Immature natural killer cell (primary cell): Measurements from ENCODE around the gene MAPK8IP3. TPM values are rescaled to one million over a fixed set of nuclear protein-coding genes. Genes with fewer than 3 reads are reported as not detected.

ENCODE experiments used
- DNase-seq, 3 donors: peaks; one replicate each; pipeline ENCODE4 v3.0.0; 2022; ENCODE audit warnings: mixed read lengths in 1 of 3
- H3K27ac Mint-ChIP-seq, 6 donors: one replicate each; pipeline ENCODE4 v1.8.0; 2020; ENCODE audit warnings: mixed read lengths in 6 of 6, mild to moderate bottlenecking in 5 of 6, inconsistent platforms in 4 of 6, moderate library complexity in 3 of 6
- H3K27me3 Mint-ChIP-seq, 3 donors: one replicate each; pipeline ENCODE4 v1.8.0; 2020 to 2021; ENCODE audit warnings: low read depth in 3 of 3, mild to moderate bottlenecking in 3 of 3, mixed read lengths in 3 of 3, moderate library complexity in 3 of 3, inconsistent platforms in 1 of 3
- H3K36me3 Mint-ChIP-seq, 3 donors: one replicate each; pipeline ENCODE4 v1.8.0; 2020; ENCODE audit warnings: mixed read lengths in 3 of 3, inconsistent platforms in 2 of 3, mild to moderate bottlenecking in 2 of 3
- H3K4me1 Mint-ChIP-seq, 2 donors: one replicate each; pipeline ENCODE4 v1.8.0; 2020; ENCODE audit warnings: inconsistent platforms in 2 of 2, mild to moderate bottlenecking in 2 of 2, mixed read lengths in 2 of 2, moderate library complexity in 1 of 2
- H3K4me3 Mint-ChIP-seq, 5 donors: one replicate each; pipeline ENCODE4 v1.8.0; 2020; ENCODE audit warnings: mild to moderate bottlenecking in 5 of 5, mixed read lengths in 5 of 5, inconsistent platforms in 3 of 5, moderate library complexity in 3 of 5
- H3K9me3 Mint-ChIP-seq, 6 donors: one replicate each; pipeline ENCODE4 v1.8.0; 2020; ENCODE audit warnings: mild to moderate bottlenecking in 6 of 6, mixed read lengths in 6 of 6, inconsistent platforms in 4 of 6, moderate library complexity in 3 of 6
- polyA plus RNA-seq, 3 donors: library from polyadenylated mRNA; unstranded; fragments of 300-500 nt; fragmentation: Illumina TruSeq; gene quantifications; one replicate each; pipeline ENCODE4 v1.2.3, GENCODE V29; 2021

MAPK8IP3 gene, protein sequence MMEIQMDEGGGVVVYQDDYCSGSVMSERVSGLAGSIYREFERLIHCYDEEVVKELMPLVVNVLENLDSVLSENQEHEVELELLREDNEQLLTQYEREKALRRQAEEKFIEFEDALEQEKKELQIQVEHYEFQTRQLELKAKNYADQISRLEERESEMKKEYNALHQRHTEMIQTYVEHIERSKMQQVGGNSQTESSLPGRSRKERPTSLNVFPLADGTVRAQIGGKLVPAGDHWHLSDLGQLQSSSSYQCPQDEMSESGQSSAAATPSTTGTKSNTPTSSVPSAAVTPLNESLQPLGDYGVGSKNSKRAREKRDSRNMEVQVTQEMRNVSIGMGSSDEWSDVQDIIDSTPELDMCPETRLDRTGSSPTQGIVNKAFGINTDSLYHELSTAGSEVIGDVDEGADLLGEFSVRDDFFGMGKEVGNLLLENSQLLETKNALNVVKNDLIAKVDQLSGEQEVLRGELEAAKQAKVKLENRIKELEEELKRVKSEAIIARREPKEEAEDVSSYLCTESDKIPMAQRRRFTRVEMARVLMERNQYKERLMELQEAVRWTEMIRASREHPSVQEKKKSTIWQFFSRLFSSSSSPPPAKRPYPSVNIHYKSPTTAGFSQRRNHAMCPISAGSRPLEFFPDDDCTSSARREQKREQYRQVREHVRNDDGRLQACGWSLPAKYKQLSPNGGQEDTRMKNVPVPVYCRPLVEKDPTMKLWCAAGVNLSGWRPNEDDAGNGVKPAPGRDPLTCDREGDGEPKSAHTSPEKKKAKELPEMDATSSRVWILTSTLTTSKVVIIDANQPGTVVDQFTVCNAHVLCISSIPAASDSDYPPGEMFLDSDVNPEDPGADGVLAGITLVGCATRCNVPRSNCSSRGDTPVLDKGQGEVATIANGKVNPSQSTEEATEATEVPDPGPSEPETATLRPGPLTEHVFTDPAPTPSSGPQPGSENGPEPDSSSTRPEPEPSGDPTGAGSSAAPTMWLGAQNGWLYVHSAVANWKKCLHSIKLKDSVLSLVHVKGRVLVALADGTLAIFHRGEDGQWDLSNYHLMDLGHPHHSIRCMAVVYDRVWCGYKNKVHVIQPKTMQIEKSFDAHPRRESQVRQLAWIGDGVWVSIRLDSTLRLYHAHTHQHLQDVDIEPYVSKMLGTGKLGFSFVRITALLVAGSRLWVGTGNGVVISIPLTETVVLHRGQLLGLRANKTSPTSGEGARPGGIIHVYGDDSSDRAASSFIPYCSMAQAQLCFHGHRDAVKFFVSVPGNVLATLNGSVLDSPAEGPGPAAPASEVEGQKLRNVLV (N-terminal part only)
- polyA plus RNA-seq: 1 to 10 TPM in 1 of 3 donors, under 1 TPM in 2; 0.55 to 3.8 (median 0.57) TPM

DNA sequence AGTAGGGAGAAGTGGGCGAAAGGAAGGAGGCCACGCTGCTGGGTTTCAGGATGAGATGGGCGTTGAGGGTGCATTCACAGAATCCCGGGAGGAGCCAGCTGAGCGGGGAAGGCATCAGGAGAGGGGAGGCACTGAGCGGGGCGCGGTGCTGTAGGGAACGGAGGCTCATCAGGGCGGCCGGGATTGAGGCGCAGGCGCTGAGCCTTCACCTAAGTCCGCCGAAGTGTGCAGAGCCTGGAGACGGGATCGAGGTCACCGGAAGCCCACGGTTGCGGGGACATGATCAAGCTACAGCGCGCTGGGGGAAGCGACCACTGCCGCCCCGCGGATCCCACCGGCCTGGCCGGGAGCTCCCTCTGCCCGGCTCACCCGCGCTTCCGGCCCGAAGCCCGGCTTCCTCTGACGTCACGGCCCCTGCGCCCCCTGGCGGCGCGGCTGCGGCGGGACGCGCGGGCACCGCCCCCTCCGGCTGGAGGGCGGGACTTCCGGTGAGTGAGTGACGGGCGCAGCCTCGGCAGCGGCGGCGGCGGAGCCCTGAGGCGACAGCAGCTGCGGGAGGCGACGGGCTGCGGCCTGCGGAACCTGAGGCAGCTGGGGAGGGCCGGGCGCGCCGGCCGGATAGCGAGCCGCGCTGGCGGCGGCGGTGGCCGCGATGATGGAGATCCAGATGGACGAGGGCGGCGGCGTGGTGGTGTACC lies at the start of gene MAPK8IP3:
Gene MAPK8IP3, plus strand, starts transcription at position 508 of the 698 bp plus-strand sequence. Its CDS starts 145 bp downstream, at position 653.
- Mint-ChIP-seq H3K4me3 (peak within 1 kb of the TSS; percentile 96 to 100 (median 99)), H3K9me3 (peaks cover 0 to 1% (median 0%) of the 10 kb centered on the region in 6 donors), H3K4me1 (peaks cover 41 to 47% of the 10 kb centered on the region in 2 donors), H3K36me3 (peaks cover 0 to 4% (median 0%) of the 10 kb centered on the region in 3 donors), H3K27ac (peak within 1 kb of the TSS; percentile 97 to 99 (median 97)), H3K27me3 (peaks cover 6 to 20% (median 15%) of the 10 kb centered on the region in 3 donors)
- peak; percentile 98 to 99 (median 98) for DNase-seq

DNA sequence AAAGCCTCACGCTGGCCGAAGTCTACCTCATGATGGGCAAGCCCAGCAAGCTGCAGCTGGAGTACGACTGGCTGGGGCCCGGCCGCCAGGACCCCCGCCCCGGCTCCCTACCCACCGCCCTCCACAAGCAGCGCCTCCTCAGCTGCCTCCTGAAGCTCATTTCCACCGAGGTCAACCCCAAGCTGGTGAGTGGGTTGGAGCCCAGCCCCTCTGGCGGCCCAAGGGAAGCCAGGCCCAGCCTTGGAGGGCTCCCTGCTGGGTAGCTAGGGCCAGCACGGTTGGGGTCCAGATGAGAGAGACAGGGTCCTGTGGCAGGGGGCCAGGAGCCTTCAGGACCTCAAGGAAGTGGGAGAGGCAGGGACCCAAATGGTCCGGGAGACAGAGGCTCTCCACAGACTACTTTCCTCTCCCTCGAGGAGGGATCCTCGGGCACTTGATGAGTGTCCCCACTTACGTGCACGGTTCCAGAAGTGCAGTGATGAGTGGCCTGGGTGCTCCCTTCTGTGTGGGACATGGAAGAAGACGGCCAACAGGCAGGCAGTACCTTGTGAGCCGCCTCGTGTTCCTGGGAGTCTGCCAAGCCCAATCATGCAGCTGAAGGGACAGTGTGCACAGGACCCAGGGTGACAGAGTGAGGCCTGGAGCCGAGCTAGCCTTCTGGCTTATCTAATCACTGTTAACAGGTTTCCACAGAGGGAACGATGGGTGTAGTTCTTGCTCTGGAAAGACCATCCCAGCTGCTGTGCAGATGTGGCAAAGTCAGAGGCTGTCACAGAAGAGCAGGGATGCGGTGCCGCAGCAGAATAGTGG lies 49.0 kb upstream of the MAPK8IP3 start:
- Mint-ChIP-seq H3K36me3 (peaks cover 5 to 25% (median 5%) of the 10 kb centered on the region in 3 donors), H3K27me3 (peaks cover 0 to 3% (median 2%) of the 10 kb centered on the region in 3 donors), H3K4me1 (no peaks in the 10 kb centered on the region), H3K9me3 (no peaks in the 10 kb centered on the region), H3K27ac (no peak overlapping the region), H3K4me3 (no peak overlapping the region)
- DNase-seq: no peak

DNA sequence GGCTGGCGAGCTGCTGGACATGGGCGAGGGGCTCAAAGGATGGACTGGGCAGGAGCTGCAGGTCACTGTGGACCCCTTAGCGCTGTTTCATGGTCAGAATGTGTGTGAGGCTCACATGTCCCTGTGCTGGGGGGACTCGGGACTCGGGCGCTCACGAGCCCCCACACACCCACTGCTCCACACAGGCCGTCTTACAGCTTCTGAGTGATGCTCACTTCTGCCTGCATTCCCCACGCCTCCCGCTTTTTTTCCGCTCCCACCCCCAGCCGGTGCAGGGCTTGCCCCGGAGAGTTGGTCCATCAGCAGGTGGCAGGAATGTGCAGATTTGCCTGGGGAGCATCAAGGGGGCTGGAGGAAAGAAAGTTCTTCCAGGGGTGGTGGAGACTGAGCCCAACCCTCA lies 48.2 kb upstream of the MAPK8IP3 start:
- peaks cover 0 to 5% (median 2%) of the 10 kb centered on the region in 3 donors for H3K27me3 Mint-ChIP-seq
- no peak overlapping the region for H3K27ac Mint-ChIP-seq
- H3K4me1 Mint-ChIP-seq: no peaks in the 10 kb centered on the region
- no peak for DNase-seq
- no peak overlapping the region for H3K4me3 Mint-ChIP-seq
- H3K9me3 Mint-ChIP-seq: no peaks in the 10 kb centered on the region
- peaks cover 5 to 28% (median 5%) of the 10 kb centered on the region in 3 donors for H3K36me3 Mint-ChIP-seq

DNA sequence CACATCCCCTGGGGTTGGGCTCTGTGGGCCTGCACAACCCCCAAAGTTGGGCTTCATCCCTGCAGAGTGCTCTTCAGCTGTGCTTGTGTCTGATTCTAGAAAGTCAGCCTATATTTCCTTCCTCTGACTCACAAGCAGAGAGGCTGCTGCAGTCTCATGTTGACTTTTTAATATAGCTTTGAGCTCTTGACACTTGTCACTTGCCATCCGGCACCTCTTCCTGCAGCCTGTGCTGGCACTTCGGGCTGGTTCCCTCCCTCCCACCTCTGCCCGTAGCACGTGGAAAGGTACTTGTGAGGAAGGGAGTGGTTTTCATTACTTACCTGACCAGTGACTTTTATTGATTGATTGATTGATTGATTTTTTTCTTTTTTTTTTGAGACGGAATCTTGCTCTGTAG lies 47.0 kb upstream of the MAPK8IP3 start:
- peaks cover 10 to 37% (median 11%) of the 10 kb centered on the region in 3 donors for H3K36me3 Mint-ChIP-seq
- no peak overlapping the region for H3K4me3 Mint-ChIP-seq
- H3K27me3 Mint-ChIP-seq: peaks cover 0 to 5% (median 4%) of the 10 kb centered on the region in 3 donors
- no peaks in the 10 kb centered on the region for H3K9me3 Mint-ChIP-seq
- H3K4me1 Mint-ChIP-seq: no peaks in the 10 kb centered on the region
- no peak for DNase-seq
- no peak overlapping the region for H3K27ac Mint-ChIP-seq

DNA sequence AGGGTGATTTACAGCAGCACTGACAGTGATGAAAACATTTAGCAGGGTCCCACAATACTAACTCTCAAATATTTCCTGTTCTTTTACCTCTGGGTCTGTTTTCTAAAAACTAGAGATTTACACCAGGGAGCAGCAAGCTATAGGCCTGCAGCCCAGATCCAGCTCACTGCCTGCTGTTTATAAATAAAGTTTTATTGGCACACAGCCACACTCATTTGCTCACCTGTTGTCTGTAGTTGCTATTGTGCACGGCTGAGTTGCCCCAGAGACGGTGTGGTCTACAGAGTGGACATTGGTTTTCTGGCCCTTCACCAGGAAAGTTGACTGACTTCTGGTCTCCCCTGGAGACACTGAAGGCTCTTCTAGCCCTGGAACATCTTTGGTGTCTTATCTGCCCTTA lies 44.2 kb upstream of the MAPK8IP3 start:
- H3K27me3 Mint-ChIP-seq: peaks cover 0 to 5% (median 2%) of the 10 kb centered on the region in 3 donors
- peaks cover 6 to 34% (median 11%) of the 10 kb centered on the region in 3 donors for H3K36me3 Mint-ChIP-seq
- no peaks in the 10 kb centered on the region for H3K9me3 Mint-ChIP-seq
- H3K4me3 Mint-ChIP-seq: no peak overlapping the region
- DNase-seq: no peak
- peak overlapping the region in 1 of 6 donors; percentile 19 for H3K27ac Mint-ChIP-seq
- H3K4me1 Mint-ChIP-seq: no peaks in the 10 kb centered on the region

DNA sequence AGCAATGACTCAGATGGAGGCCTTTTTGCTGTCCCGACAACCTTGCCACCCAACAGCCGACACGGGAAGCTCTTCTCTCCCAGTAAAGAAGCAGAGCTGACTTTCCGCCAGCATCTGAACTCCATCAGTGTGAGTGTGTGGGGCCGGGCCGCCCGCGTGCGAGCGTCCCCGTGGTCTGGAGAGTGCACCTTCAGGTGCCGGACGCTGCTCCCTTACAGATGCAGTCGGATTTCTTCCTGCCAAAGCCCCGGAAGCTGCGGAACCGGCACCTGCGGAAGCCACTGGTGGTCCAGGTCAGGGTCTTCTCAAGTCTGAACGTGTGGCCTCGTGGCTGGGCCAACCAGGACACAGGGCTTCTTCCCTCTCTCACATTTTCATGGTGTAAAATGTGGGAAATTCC lies 43.5 kb upstream of the MAPK8IP3 start:
- no peaks in the 10 kb centered on the region for H3K4me1 Mint-ChIP-seq
- H3K36me3 Mint-ChIP-seq: peaks cover 6 to 36% (median 11%) of the 10 kb centered on the region in 3 donors
- no peak overlapping the region for H3K27ac Mint-ChIP-seq
- H3K27me3 Mint-ChIP-seq: peaks cover 0 to 5% (median 2%) of the 10 kb centered on the region in 3 donors
- H3K9me3 Mint-ChIP-seq: no peaks in the 10 kb centered on the region
- no peak for DNase-seq
- H3K4me3 Mint-ChIP-seq: no peak overlapping the region

DNA sequence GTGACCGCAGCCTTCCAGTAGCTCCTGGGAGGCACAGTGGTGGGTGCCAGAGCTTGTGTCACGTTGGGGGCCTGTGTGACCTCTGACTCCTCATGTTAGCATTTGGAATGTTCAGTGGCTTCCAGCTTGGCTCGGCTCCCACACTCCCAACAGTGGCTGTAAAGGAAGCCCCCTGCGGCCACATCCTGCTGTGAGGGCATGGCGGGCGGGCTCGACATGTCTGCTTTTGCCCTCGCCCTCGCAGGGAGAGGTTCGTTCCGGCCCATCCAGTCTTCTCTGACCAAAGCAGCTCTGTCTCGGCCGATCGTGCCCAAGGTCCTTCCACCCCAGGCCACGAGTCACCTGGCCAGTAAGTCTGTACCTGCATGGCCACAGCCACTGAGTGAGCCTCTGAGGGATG lies 40.2 kb upstream of the MAPK8IP3 start:
- peaks cover 0 to 5% (median 2%) of the 10 kb centered on the region in 3 donors for H3K27me3 Mint-ChIP-seq
- no peak overlapping the region for H3K4me3 Mint-ChIP-seq
- H3K27ac Mint-ChIP-seq: no peak overlapping the region
- H3K36me3 Mint-ChIP-seq: peaks cover 13 to 46% (median 18%) of the 10 kb centered on the region in 3 donors
- no peaks in the 10 kb centered on the region for H3K9me3 Mint-ChIP-seq
- no peaks in the 10 kb centered on the region for H3K4me1 Mint-ChIP-seq
- no peak for DNase-seq

DNA sequence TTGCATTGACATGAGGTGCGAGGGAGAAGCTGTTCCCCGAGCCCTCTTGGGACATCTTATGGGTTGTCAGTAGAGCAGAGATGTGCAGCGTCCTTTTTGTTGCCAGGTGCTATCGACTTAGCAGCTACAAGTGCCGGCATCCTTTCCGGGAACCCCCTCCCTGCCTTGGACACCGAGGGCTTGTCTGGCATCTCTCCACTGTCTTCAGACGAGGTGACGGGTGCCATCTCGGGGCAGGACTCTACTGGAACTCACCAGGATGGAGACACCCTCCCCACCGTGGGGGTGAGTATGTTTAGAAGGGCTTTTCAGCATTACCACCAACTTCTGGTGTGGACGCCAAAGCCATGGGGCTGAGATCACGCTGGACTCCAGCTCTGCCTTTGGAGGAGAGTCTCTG lies 39.7 kb upstream of the MAPK8IP3 start:
- no peak overlapping the region for H3K27ac Mint-ChIP-seq
- no peaks in the 10 kb centered on the region for H3K9me3 Mint-ChIP-seq
- DNase-seq: no peak
- peaks cover 0 to 5% (median 2%) of the 10 kb centered on the region in 3 donors for H3K27me3 Mint-ChIP-seq
- H3K4me1 Mint-ChIP-seq: no peaks in the 10 kb centered on the region
- peaks cover 13 to 50% (median 18%) of the 10 kb centered on the region in 3 donors for H3K36me3 Mint-ChIP-seq
- no peak overlapping the region for H3K4me3 Mint-ChIP-seq

DNA sequence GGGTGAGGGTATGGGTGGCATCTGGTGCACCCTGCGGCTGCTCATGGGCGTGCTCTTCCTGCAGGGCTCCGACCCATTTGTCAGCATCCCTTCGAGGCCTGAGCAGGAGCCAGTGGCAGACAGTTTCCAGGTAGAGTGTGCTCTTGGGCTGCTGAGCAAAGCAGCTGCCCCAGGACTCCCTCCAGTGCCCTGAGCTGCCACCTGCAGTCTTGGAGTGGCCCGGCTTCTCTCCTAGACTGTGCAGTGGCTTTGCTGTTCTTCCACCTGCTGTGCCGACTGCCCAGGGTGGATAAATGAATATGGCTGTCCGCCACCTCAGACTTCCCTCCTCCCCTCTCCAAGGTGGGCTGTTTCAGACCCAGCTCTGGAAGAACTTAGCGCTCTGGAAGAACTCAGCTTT lies 38.7 kb upstream of the MAPK8IP3 start:
- no peak for DNase-seq
- peaks cover 0 to 2% (median 0%) of the 10 kb centered on the region in 3 donors for H3K27me3 Mint-ChIP-seq
- H3K9me3 Mint-ChIP-seq: no peaks in the 10 kb centered on the region
- H3K4me3 Mint-ChIP-seq: no peak overlapping the region
- no peak overlapping the region for H3K27ac Mint-ChIP-seq
- peaks cover 13 to 53% (median 18%) of the 10 kb centered on the region in 3 donors for H3K36me3 Mint-ChIP-seq
- no peaks in the 10 kb centered on the region for H3K4me1 Mint-ChIP-seq

DNA sequence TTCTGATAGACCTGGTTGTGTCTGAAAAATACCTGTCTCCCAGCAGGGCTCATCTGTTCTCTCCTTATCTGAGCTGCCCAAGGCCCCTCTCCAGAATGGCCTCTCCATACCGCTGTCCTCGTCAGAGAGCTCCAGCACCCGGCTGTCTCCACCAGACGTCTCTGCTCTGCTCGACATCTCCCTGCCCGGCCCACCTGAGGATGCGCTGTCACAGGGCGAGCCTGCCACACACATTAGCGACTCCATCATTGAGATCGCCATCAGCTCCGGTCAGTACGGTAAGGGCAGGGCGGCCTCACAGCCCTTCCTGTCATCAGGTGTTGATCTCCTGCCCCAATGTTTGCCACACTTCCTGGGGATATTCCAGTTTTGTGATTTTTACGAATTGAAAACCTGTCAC lies 38.1 kb upstream of the MAPK8IP3 start:
- Mint-ChIP-seq H3K4me1 (no peaks in the 10 kb centered on the region), H3K9me3 (no peaks in the 10 kb centered on the region), H3K36me3 (peaks cover 15 to 56% (median 21%) of the 10 kb centered on the region in 3 donors), H3K27ac (no peak overlapping the region), H3K4me3 (no peak overlapping the region), H3K27me3 (peaks cover 0 to 2% (median 0%) of the 10 kb centered on the region in 3 donors)
- DNase-seq: no peak

DNA sequence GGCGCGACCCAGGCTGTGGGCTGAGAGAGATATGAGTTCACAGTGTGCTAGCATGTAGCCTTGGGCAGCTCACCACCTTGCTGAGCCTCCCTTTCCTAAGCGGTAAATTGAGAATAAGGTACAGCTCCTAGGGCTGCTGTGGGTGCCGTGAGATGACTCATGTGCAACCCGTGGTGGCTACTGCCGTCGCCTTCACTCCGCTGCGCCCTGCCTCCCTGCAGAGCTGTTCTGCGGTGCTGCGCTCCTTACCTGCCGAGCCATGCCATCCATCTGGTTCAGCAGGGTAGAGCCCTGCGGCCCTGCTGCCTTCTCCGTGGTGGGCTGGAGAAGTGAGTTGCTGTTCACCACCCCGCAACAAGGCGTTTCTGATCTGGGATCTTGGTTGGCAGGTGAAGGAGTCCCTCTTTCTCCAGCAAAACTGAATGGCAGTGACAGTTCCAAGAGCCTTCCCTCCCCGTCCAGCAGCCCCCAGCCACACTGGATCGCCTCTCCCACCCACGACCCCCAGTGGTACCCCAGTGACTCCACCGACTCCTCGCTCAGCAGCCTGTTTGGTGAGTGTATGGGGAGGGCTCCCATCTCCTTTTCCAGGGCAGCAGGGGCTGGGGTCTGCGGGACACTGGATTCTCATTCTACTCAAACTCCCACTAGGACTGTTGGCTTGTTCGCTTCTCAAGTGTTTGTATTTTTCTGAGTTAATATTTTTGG lies 37.2 kb upstream of the MAPK8IP3 start:
- Mint-ChIP-seq H3K27me3 (peaks cover 0 to 1% (median 0%) of the 10 kb centered on the region in 3 donors), H3K4me1 (no peaks in the 10 kb centered on the region), H3K27ac (no peak overlapping the region), H3K4me3 (no peak overlapping the region), H3K9me3 (no peaks in the 10 kb centered on the region), H3K36me3 (peaks cover 16 to 54% (median 23%) of the 10 kb centered on the region in 3 donors)
- no peak for DNase-seq
